IMR-90 (cell line): ENCODE results near the gene ZNF236. TPM values are rescaled to one million over a fixed set of nuclear protein-coding genes. Genes with fewer than 3 reads are reported as not detected.

ENCODE experiments used
- ATAC-seq: fragments of 200-7000 bp; cut with Tn5 transposase; 2 replicates; pipeline ENCODE4 v1.9.1; 2020; ENCODE audit warnings: low read depth, mild to moderate bottlenecking, moderate library complexity
- BruUV-seq: library from RNA; stranded (reverse); fragments of 400-500 nt; replicated peaks from 2 replicates; lab custom pipeline; 2021; lab: Mats Ljungman, UMichigan
- CTCF ChIA-PET: fragments of 300-600 bp; formaldehyde crosslinking; extraction: SDS; loops from one replicate; lab custom pipeline; 2021; ENCODE audit warnings: antibody characterized with exemption; lab: Yijun Ruan, JAX
- POLR2A ChIA-PET: fragments of 300-600 bp; sonication (Branson Sonifier 250); formaldehyde crosslinking; loops from one replicate; lab custom pipeline; 2022; ENCODE audit warnings: antibody characterized with exemption; ENCODE audit not compliant: unreplicated experiment; lab: Charles Lee
- DNase-seq: peaks from one replicate; pipeline ENCODE4 v3.0.0; 2013
- H2AFZ ChIP-seq: replicated peaks from 2 replicates; pipeline ENCODE3; 2013; ENCODE audit warnings: low read length, mild to moderate bottlenecking; ENCODE audit not compliant: poor library complexity
- H2AK5ac ChIP-seq: 2 replicates; pipeline ENCODE4 v1.6.1; 2013; ENCODE audit warnings: low read depth, low read length, inconsistent platforms
- H2AK9ac ChIP-seq: replicated peaks from 2 replicates; pipeline ENCODE3; 2013; ENCODE audit warnings: mild to moderate bottlenecking, low read depth, low read length, moderate library complexity; ENCODE audit not compliant: poor library complexity
- H2BK120ac ChIP-seq: 2 replicates; pipeline ENCODE4 v1.6.1; 2013; ENCODE audit warnings: low read depth, low read length, inconsistent platforms
- H2BK15ac ChIP-seq: 3 replicates; pipeline ENCODE4 v1.6.1; 2013; ENCODE audit warnings: low read depth, low read length, inconsistent platforms
- H2BK20ac ChIP-seq: 2 replicates; pipeline ENCODE4 v1.6.1; 2013; ENCODE audit warnings: low read depth, mild to moderate bottlenecking, inconsistent platforms, low read length, moderate library complexity
- H2BK5ac ChIP-seq: 2 replicates; pipeline ENCODE4 v1.6.1; 2013; ENCODE audit warnings: mild to moderate bottlenecking, low read depth, low read length, inconsistent platforms; ENCODE audit not compliant: poor library complexity, severe bottlenecking
- H3K14ac ChIP-seq: replicated peaks from 2 replicates; pipeline ENCODE4 v1.6.1; 2013; ENCODE audit warnings: low read depth, low read length, inconsistent platforms
- H3K18ac ChIP-seq: 2 replicates; pipeline ENCODE4 v1.6.1; 2013; ENCODE audit warnings: low read depth, low read length, control low read depth
- H3K23ac ChIP-seq: 2 replicates; pipeline ENCODE4 v1.6.1; 2013; ENCODE audit warnings: low read depth, low read length, inconsistent platforms
- H3K27ac ChIP-seq: 2 replicates; pipeline ENCODE4 v1.5.1; 2013; ENCODE audit warnings: mild to moderate bottlenecking, control low read depth, low read length; ENCODE audit not compliant: insufficient read depth
- H3K27me3 ChIP-seq: 2 replicates; pipeline ENCODE4 v1.6.1; 2013; ENCODE audit warnings: low read length; ENCODE audit not compliant: control insufficient read depth, insufficient read depth
- H3K36me3 ChIP-seq: 2 replicates; pipeline ENCODE4 v1.6.1; 2013; ENCODE audit warnings: low read length, mixed read lengths; ENCODE audit not compliant: control insufficient read depth, insufficient read depth
- H3K4ac ChIP-seq: 2 replicates; pipeline ENCODE4 v1.6.1; 2013; ENCODE audit warnings: low read depth, low read length, inconsistent platforms
- H3K4me1 ChIP-seq: 2 replicates; pipeline ENCODE4 v1.6.1; 2013; ENCODE audit warnings: low read length, mixed read lengths; ENCODE audit not compliant: control insufficient read depth, insufficient read depth
- H3K4me2 ChIP-seq: 2 replicates; pipeline ENCODE4 v1.6.1; 2013; ENCODE audit warnings: low read depth, mild to moderate bottlenecking, control low read depth, low read length, moderate library complexity
- H3K4me3 ChIP-seq: 2 replicates; pipeline ENCODE4 v1.5.1; 2013; ENCODE audit warnings: low read depth, mild to moderate bottlenecking, control low read depth, low read length, moderate library complexity; ENCODE audit not compliant: insufficient read depth
- H3K56ac ChIP-seq: 2 replicates; pipeline ENCODE4 v1.6.1; 2013; ENCODE audit warnings: low read length, inconsistent platforms; ENCODE audit not compliant: insufficient read depth; ENCODE audit errors: extremely low read depth
- H3K79me1 ChIP-seq, 2 experiments: 2 replicates each; pipeline ENCODE4 v1.6.1; 2013; ENCODE audit warnings: low read length in 2 of 2, inconsistent platforms in 1 of 2, low read depth in 1 of 2
- H3K9ac ChIP-seq: 2 replicates; pipeline ENCODE4 v1.6.1; 2013; ENCODE audit warnings: low read depth, low read length, control low read depth
- H3K9me1 ChIP-seq: 2 replicates; pipeline ENCODE4 v1.6.1; 2013; ENCODE audit warnings: low read length, inconsistent platforms; ENCODE audit not compliant: insufficient read depth
- H3K9me3 ChIP-seq: 2 replicates; pipeline ENCODE4 v1.6.1; 2013; ENCODE audit warnings: low read length; ENCODE audit not compliant: control insufficient read depth, insufficient read depth
- H4K20me1 ChIP-seq: 2 replicates; pipeline ENCODE4 v1.6.1; 2013; ENCODE audit warnings: low read length, inconsistent platforms; ENCODE audit not compliant: insufficient read depth
- H4K5ac ChIP-seq: 2 replicates; pipeline ENCODE4 v1.6.1; 2013; ENCODE audit warnings: mild to moderate bottlenecking, low read depth, low read length, control low read depth
- H4K8ac ChIP-seq, 2 experiments: 2 replicates each; pipeline ENCODE4 v1.6.1; 2013; ENCODE audit warnings: low read depth in 2 of 2, low read length in 2 of 2, control low read depth in 1 of 2, inconsistent platforms in 1 of 2
- H4K91ac ChIP-seq: 2 replicates; pipeline ENCODE4 v1.6.1; 2013; ENCODE audit warnings: low read depth, low read length, inconsistent platforms; ENCODE audit not compliant: insufficient read depth
- BHLHE40 ChIP-seq: fragments of 150-350 bp; IDR thresholded peaks from 2 replicates; pipeline ENCODE4 v1.6.1; 2016; ENCODE audit warnings: mild to moderate bottlenecking, low read depth, low read length
- CEBPB ChIP-seq: IDR thresholded peaks from 2 replicates; pipeline ENCODE4 v1.6.1; 2012; ENCODE audit warnings: low read depth, low read length, improper control_type of control experiment
- MAZ ChIP-seq: IDR thresholded peaks from 2 replicates; pipeline ENCODE4 v1.6.1; 2012; ENCODE audit warnings: low read depth, mild to moderate bottlenecking, low read length, improper control_type of control experiment, moderate library complexity, borderline replicate concordance
- MXI1 ChIP-seq: IDR thresholded peaks from 2 replicates; pipeline ENCODE4 v1.6.1; 2012; ENCODE audit warnings: low read depth, mild to moderate bottlenecking, low read length, moderate library complexity, borderline replicate concordance
- RCOR1 ChIP-seq: IDR thresholded peaks from 2 replicates; pipeline ENCODE4 v1.6.1; 2012; ENCODE audit warnings: mild to moderate bottlenecking, low read length, improper control_type of control experiment; ENCODE audit not compliant: insufficient replicate concordance
- RFX5 ChIP-seq: IDR thresholded peaks from 2 replicates; pipeline ENCODE4 v1.8.0; 2012; ENCODE audit warnings: low read depth, mild to moderate bottlenecking, low read length, moderate library complexity
- WGBS, 2 experiments: methylation state at CpG; one replicate each; pipeline versions ENCODE4 v1.1.5 to v1.1.7; 2013; ENCODE audit warnings: missing lambda C conversion rate in 2 of 2; ENCODE audit not compliant: insufficient read length in 1 of 2; ENCODE audit errors: extremely low coverage in 2 of 2; 5-methylcytosine and 5-hydroxymethylcytosine counted together
- dilution Hi-C: fragments of 300-500 bp; cut with HindIII; formaldehyde crosslinking; loops from one replicate; pipeline ENCODE4 v1.14.3; 2018; ENCODE audit warnings: low sequenced_read_pairs; ENCODE audit not compliant: unreplicated experiment
- in situ Hi-C: fragments of 300-500 bp; cut with MboI; formaldehyde crosslinking; loops from 3 replicates; pipeline ENCODE4 v1.14.3; 2019; ENCODE audit warnings: low sequenced_read_pairs, inconsistent platforms, mixed read lengths
- intact Hi-C: fragments of 100-400 bp; cut with micrococcal nuclease; formaldehyde crosslinking; loops from 2 replicates; pipeline ENCODE4 v1.10.0; 2022
- polyA plus RNA-seq, 3 experiments: library from polyadenylated mRNA; depleted of rRNA; stranded (reverse); fragments of >200 nt; gene quantifications; 2 replicates each; pipeline ENCODE4 v1.2.3, GENCODE V29; 2012; ENCODE audit warnings: low replicate concordance in 1 of 3
- total RNA-seq: library from RNA; depleted of rRNA; stranded (reverse); fragments of >200 nt; gene quantifications from 2 replicates; pipeline ENCODE4 v1.2.3, GENCODE V29; 2012
- TF ChIP-seq, protein P1 (sequence below): fragments of 150-350 bp; IDR thresholded peaks from 2 replicates; pipeline ENCODE4 v1.6.1; 2016; ENCODE audit warnings: low read depth, mild to moderate bottlenecking, low read length, moderate library complexity, borderline replicate concordance
- TF ChIP-seq, protein P2 (sequence below): conservative IDR thresholded peaks from 2 replicates; pipeline ENCODE4 v1.5.1; 2012; ENCODE audit warnings: mild to moderate bottlenecking, low read depth, low read length, improper control_type of control experiment
- TF ChIP-seq, protein P3 (sequence below): fragments of 150-350 bp; IDR thresholded peaks from 2 replicates; pipeline ENCODE4 v1.6.1; 2017; ENCODE audit warnings: mild to moderate bottlenecking, antibody characterized with exemption, low read length, low read depth

Gene ZNF236
- total and polyA plus RNA-seq, 2 of the 4 experiments (the other 2 are of a cell fraction) = 3.6 to 9.7 TPM

DNA sequence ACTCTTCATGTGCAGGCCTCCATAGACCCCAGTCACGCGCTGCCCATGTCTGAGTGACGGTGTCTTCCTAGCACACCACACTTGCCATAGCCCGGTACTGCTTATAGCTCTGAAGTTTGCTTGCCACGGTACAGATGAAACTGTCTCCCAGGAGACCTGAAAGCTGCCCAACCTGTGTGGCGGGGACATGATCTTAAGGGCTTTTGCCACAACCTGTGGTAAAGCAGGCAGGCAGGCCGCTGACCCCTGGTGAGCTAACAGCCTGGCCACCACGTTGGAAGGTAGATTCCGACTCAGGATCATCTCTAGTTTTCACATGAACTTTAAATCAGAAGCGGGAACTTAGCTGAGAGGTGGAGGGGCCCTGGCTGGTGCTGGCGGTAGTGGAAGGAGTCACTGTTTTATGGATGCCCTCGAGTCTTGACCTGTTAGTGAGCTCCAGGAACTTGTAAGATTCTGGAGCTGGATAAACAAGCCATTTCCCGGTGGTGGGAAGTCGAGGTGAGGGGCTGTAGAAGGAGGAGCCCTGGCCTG lies 153.3 kb downstream of the ZNF236 start:
- no peak overlapping the region for H2AK5ac ChIP-seq
- no peak overlapping the region for H4K5ac ChIP-seq
- TF ChIP-seq, protein P1, sequence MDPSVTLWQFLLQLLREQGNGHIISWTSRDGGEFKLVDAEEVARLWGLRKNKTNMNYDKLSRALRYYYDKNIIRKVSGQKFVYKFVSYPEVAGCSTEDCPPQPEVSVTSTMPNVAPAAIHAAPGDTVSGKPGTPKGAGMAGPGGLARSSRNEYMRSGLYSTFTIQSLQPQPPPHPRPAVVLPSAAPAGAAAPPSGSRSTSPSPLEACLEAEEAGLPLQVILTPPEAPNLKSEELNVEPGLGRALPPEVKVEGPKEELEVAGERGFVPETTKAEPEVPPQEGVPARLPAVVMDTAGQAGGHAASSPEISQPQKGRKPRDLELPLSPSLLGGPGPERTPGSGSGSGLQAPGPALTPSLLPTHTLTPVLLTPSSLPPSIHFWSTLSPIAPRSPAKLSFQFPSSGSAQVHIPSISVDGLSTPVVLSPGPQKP = no peak
- TF ChIP-seq, protein P2, sequence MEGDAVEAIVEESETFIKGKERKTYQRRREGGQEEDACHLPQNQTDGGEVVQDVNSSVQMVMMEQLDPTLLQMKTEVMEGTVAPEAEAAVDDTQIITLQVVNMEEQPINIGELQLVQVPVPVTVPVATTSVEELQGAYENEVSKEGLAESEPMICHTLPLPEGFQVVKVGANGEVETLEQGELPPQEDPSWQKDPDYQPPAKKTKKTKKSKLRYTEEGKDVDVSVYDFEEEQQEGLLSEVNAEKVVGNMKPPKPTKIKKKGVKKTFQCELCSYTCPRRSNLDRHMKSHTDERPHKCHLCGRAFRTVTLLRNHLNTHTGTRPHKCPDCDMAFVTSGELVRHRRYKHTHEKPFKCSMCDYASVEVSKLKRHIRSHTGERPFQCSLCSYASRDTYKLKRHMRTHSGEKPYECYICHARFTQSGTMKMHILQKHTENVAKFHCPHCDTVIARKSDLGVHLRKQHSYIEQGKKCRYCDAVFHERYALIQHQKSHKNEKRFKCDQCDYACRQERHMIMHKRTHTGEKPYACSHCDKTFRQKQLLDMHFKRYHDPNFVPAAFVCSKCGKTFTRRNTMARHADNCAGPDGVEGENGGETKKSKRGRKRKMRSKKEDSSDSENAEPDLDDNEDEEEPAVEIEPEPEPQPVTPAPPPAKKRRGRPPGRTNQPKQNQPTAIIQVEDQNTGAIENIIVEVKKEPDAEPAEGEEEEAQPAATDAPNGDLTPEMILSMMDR = no peak
- TF ChIP-seq BHLHE40 = no peak
- TF ChIP-seq RFX5 = no peak
- no peak for TF ChIP-seq MXI1
- TF ChIP-seq, protein P3, sequence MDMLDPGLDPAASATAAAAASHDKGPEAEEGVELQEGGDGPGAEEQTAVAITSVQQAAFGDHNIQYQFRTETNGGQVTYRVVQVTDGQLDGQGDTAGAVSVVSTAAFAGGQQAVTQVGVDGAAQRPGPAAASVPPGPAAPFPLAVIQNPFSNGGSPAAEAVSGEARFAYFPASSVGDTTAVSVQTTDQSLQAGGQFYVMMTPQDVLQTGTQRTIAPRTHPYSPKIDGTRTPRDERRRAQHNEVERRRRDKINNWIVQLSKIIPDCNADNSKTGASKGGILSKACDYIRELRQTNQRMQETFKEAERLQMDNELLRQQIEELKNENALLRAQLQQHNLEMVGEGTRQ = no peak
- TF ChIP-seq CEBPB = no peak
- no peak for TF ChIP-seq MAZ
- no peak for TF ChIP-seq RCOR1
- intact Hi-C loops = no loop called here
- no peak overlapping the region for H3K27ac ChIP-seq
- H2BK20ac ChIP-seq = no peak overlapping the region
- no peak overlapping the region for H3K4ac ChIP-seq
- no peak overlapping the region for H3K4me2 ChIP-seq
- H3K9ac ChIP-seq = no peak overlapping the region
- POLR2A ChIA-PET = no interaction called here
- H3K56ac ChIP-seq = no peak overlapping the region
- no peak overlapping the region for H2AK9ac ChIP-seq
- no peak overlapping the region for H4K91ac ChIP-seq
- no peaks in the 10 kb centered on the region for H4K20me1 ChIP-seq
- dilution Hi-C loops = no loop called here
- H3K9me1 ChIP-seq = no peaks in the 10 kb centered on the region; the same call in 1 of the 2 replicates
- no peaks in the 10 kb centered on the region for H3K9me3 ChIP-seq
- no peaks in the 10 kb centered on the region for H3K4me1 ChIP-seq
- H3K27me3 ChIP-seq = no peaks in the 10 kb centered on the region
- no peak overlapping the region for H2BK120ac ChIP-seq
- 80% methylated on average over 7 of the region's 14 CpGs; no CpG with 5 or more reads in 1 of the 2 experiments for WGBS, 2 experiments
- no peak overlapping the region for H3K23ac ChIP-seq
- no peaks in the 10 kb centered on the region; the same call in 1 of the 2 replicates for H3K36me3 ChIP-seq
- H4K8ac ChIP-seq = no peak overlapping the region
- H3K79me1 ChIP-seq = no peaks in the 10 kb centered on the region
- no peak overlapping the region for H2BK5ac ChIP-seq
- H2AFZ ChIP-seq = no peak overlapping the region
- BruUV-seq = no TSS peak
- H3K14ac ChIP-seq = no peak overlapping the region
- ATAC-seq (no peak), DNase-seq (no peak)
- no peak overlapping the region for H2BK15ac ChIP-seq
- in situ Hi-C loops = no loop called here
- H3K18ac ChIP-seq = no peak overlapping the region
- CTCF ChIA-PET = no interaction called here
- no peak overlapping the region for H3K4me3 ChIP-seq
